Testis (tissue), 3 donors: ENCODE results near the gene CAMKK1. TPM values are rescaled to one million over a fixed set of nuclear protein-coding genes. Genes with fewer than 3 reads are reported as not detected.

Experiments
- DNase-seq: peaks from one replicate; pipeline ENCODE4 v3.0.0-alpha.2; 2019
- H3K27ac ChIP-seq, 2 donors: fragments of 200-600 bp; sonication (generic); one replicate each; pipeline ENCODE4 v1.5.1; 2019
- H3K27me3 ChIP-seq: fragments of 200-600 bp; sonication (generic); one replicate; pipeline ENCODE4 v1.5.1; 2019
- H3K36me3 ChIP-seq: fragments of 200-600 bp; sonication (generic); one replicate; pipeline ENCODE4 v1.5.1; 2017; ENCODE audit warnings: low read depth; ENCODE audit errors: missing control alignments
- H3K4me1 ChIP-seq: fragments of 200-600 bp; sonication (generic); one replicate; pipeline ENCODE4 v1.5.1; 2019
- H3K4me3 ChIP-seq, 2 donors: fragments of 200-600 bp; sonication (generic); one replicate each; pipeline ENCODE4 v1.5.1; 2017 to 2019
- H3K9me3 ChIP-seq: fragments of 200-600 bp; sonication (generic); one replicate; pipeline ENCODE4 v1.5.1; 2017
- CTCF ChIP-seq, 3 experiments: fragments of 450-650 bp in 2 of 3; fragments of 200-600 bp in 1 of 3; sonication (generic) in 1 of 3; IDR thresholded peaks; one replicate each; pipeline ENCODE4 v1.5.1; 2016 to 2019; ENCODE audit warnings: antibody characterized with exemption in 3 of 3, mild to moderate bottlenecking in 2 of 3, moderate library complexity in 1 of 3
- POLR2A ChIP-seq: fragments of 450-650 bp; IDR thresholded peaks from one replicate; pipeline ENCODE4 v1.6.1; 2017; ENCODE audit warnings: antibody characterized with exemption, mild to moderate bottlenecking, moderate library complexity
- WGBS, 2 donors: methylation state at CpG; one replicate each; pipeline ENCODE4 v1.1.5; 2018; 5-methylcytosine and 5-hydroxymethylcytosine counted together
- intact Hi-C: fragments of 100-400 bp; cut with DNase I; formaldehyde crosslinking; loops from one replicate; pipeline ENCODE4 v1.15.1; 2023; ENCODE audit warnings: low total_unique reads
- polyA plus RNA-seq: library from polyadenylated mRNA; stranded (reverse); fragments of 350-450 nt; fragmentation: Illumina TruSeq; extraction: RNeasy Lipid Tissue Mini Kit (QIAGEN cat#74804); gene quantifications from one replicate; pipeline ENCODE4 v1.2.3, GENCODE V29; 2014; ENCODE audit warnings: low read depth, low replicate concordance; ENCODE audit not compliant: insufficient read depth
- total RNA-seq, 2 donors: library from RNA; depleted of rRNA; stranded (reverse); fragments of >200 nt; gene quantifications; one replicate each; pipeline ENCODE4 v1.2.3, GENCODE V29; 2016

Gene CAMKK1
- total and polyA plus RNA-seq, 3 donors from 2014 or later = 18.5 to 21.6 (median 19.7) TPM

DNA sequence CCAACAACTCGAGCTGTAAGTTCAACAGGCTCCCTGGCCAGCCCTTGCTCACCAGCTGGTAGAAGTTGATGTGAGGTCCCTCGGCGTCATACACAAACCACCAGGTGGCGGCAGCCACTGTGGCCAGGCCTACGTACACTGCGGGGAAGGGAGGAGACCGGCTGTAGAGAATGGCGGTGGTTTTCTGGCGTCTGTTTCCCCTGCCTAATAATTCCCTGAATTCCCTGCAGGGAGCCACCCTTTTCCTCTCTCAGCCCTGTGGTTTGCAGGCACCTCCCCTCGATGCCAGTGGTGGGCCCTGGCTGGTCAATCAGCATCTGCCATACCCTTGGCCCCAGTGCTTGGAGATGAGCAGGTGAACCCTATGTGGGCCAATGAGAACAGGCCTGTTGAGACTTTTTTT lies 42.3 kb upstream of the CAMKK1 start:
- Histone ChIP-seq H3K36me3 (no peaks in the 10 kb centered on the region), H3K27ac (no peak overlapping the region), H3K4me1 (no peaks in the 10 kb centered on the region), H3K27me3 (no peaks in the 10 kb centered on the region), H3K4me3 (no peak overlapping the region), H3K9me3 (no peaks in the 10 kb centered on the region)
- TF ChIP-seq CTCF (IDR thresholded peaks at IDR 0.05) (peak; percentile 48 to 61 (median 58)), POLR2A (no peak)
- WGBS, 2 donors = 27 to 50% methylated on average over 10 of the region's 10 CpGs
- DNase-seq = peak; percentile 86
- intact Hi-C loops = loop anchor here (10.0 kb wide), 1 partner anchor 70 kb away; no protein-coding TSS in a partner anchor

DNA sequence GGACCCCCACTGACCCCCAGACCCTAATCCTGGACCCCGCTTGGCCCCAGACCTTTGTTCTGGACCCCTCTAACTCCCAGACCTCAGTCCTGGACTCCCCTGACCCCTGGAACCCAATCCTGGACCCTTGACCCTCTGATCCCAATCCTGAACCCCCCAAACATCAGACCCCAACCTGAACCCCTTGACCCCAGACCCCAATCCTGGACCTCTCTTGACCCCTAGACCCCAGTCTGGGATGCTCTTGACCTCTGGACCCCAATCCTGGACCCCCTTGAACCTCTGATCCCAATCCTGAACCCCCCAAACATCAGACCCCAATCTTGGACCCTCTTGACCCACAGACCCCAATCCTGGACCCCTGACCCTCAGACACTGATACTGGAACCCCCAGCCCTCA lies 36.9 kb upstream of the CAMKK1 start:
- H3K27ac ChIP-seq = no peak overlapping the region
- no peaks in the 10 kb centered on the region for H3K4me1 ChIP-seq
- no peaks in the 10 kb centered on the region for H3K9me3 ChIP-seq
- H3K27me3 ChIP-seq = no peaks in the 10 kb centered on the region
- intact Hi-C loops = loop anchor here (10.0 kb wide), 1 partner anchor 75 kb away; no protein-coding TSS in a partner anchor
- H3K4me3 ChIP-seq = no peak overlapping the region
- no peak for DNase-seq
- 100% methylated on average over 1 of the region's 1 CpG for WGBS, 2 donors
- TF ChIP-seq CTCF (IDR thresholded peaks at IDR 0.05) = no peak
- TF ChIP-seq POLR2A = no peak
- no peaks in the 10 kb centered on the region for H3K36me3 ChIP-seq

DNA sequence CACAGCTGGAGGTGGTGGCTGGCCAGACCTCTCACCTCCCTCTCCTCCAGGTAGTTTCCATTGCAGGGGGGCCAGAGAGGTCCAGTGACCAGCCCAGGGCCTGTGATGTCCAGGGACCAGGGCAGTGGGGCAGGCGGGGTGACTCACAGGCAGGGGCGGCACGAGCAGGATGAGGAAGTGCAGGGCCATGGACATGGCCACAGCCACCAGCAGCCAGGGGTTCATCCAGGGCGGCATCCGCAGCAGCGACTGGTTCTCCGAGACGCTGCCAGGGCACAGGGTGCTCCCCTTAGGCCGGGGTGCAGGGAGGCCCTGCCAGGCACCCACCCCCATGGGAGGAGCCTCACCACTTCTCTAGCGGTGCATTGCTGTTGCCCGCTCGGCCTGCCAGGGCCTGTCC lies 36.3 kb upstream of the CAMKK1 start:
- H3K27me3 ChIP-seq = no peaks in the 10 kb centered on the region
- DNase-seq = no peak
- no peaks in the 10 kb centered on the region for H3K9me3 ChIP-seq
- H3K4me3 ChIP-seq = no peak overlapping the region
- H3K36me3 ChIP-seq = no peaks in the 10 kb centered on the region
- TF ChIP-seq POLR2A = no peak
- no peak for TF ChIP-seq CTCF (IDR thresholded peaks at IDR 0.05)
- 95% methylated on average over 12 of the region's 12 CpGs; no CpG with 5 or more reads in 1 of the 2 donors for WGBS, 2 donors
- no peaks in the 10 kb centered on the region for H3K4me1 ChIP-seq
- intact Hi-C loops = no loop called here
- no peak overlapping the region for H3K27ac ChIP-seq

GRCh38 chr17:3928406-3928805 lies 35.6 kb upstream of the CAMKK1 start:
- DNase-seq = no peak
- Histone ChIP-seq H3K36me3 (no peaks in the 10 kb centered on the region), H3K27me3 (no peaks in the 10 kb centered on the region), H3K9me3 (no peaks in the 10 kb centered on the region), H3K4me1 (no peaks in the 10 kb centered on the region), H3K4me3 (no peak overlapping the region), H3K27ac (no peak overlapping the region)
- 92 to 95% methylated on average over 11 to 16 of the region's 16 CpGs for WGBS, 2 donors
- TF ChIP-seq POLR2A = no peak
- no peak for TF ChIP-seq CTCF (IDR thresholded peaks at IDR 0.05)
- intact Hi-C loops = no loop called here

- no peaks in the 10 kb centered on the region for H3K27me3 ChIP-seq
- H3K9me3 ChIP-seq = no peaks in the 10 kb centered on the region
- no peaks in the 10 kb centered on the region for H3K36me3 ChIP-seq
- no peaks in the 10 kb centered on the region for H3K4me1 ChIP-seq
- H3K27ac ChIP-seq = no peak overlapping the region
- WGBS, 2 donors = 80 to 85% methylated on average over 12 to 14 of the region's 15 CpGs
- intact Hi-C loops = no loop called here
- no peak for DNase-seq
- H3K4me3 ChIP-seq = no peak overlapping the region
- TF ChIP-seq POLR2A (no peak), CTCF (IDR thresholded peaks at IDR 0.05) (no peak)
These were observed 34.9 kb upstream of the CAMKK1 start for GRCh38 chr17:3927628-3928340.
